Smooth muscle cell (in vitro differentiated cells): Measurements from ENCODE around the gene LIFR. TPM values are rescaled to one million over a fixed set of nuclear protein-coding genes. Genes with fewer than 3 reads are reported as not detected.
"Not testable (repeated sequence)": the region's sequence is repeated elsewhere in the genome, so short reads cannot be mapped to it uniquely, and the experiment has no call there.

Experiments used
- DNase-seq: peaks from one replicate; lab custom pipeline; 2025; ENCODE audit not compliant: unreplicated experiment; lab: John Stamatoyannopoulos, UW
- H2AFZ ChIP-seq: fragments of 200-600 bp; sonication (generic); 2 replicates; pipeline ENCODE4 v1.6.0; 2016; ENCODE audit warnings: antibody characterized with exemption, low read depth, mild to moderate bottlenecking
- H3F3A ChIP-seq: fragments of 200-600 bp; sonication (generic); 2 replicates; pipeline ENCODE4 v1.6.0; 2017; ENCODE audit warnings: antibody characterized with exemption, low read depth
- H3K27ac ChIP-seq: fragments of 200-600 bp; sonication (generic); 2 replicates; pipeline ENCODE4 v1.5.1; 2016; ENCODE audit warnings: low read depth, mild to moderate bottlenecking
- H3K27me3 ChIP-seq: fragments of 200-600 bp; sonication (generic); 2 replicates; pipeline ENCODE4 v1.6.1; 2016; ENCODE audit warnings: low read depth, mild to moderate bottlenecking
- H3K36me3 ChIP-seq: fragments of 200-600 bp; sonication (generic); 2 replicates; pipeline ENCODE4 v1.5.1; 2016; ENCODE audit warnings: low read depth
- H3K4me1 ChIP-seq: fragments of 200-600 bp; sonication (generic); 2 replicates; pipeline ENCODE4 v1.5.1; 2016; ENCODE audit warnings: low read depth
- H3K4me2 ChIP-seq: fragments of 200-600 bp; sonication (generic); 2 replicates; pipeline ENCODE4 v1.6.0; 2016; ENCODE audit warnings: mild to moderate bottlenecking
- H3K4me3 ChIP-seq: fragments of 200-600 bp; sonication (generic); 2 replicates; pipeline ENCODE4 v1.5.1; 2016; ENCODE audit warnings: mild to moderate bottlenecking
- H3K79me2 ChIP-seq: fragments of 200-600 bp; sonication (generic); 2 replicates; pipeline ENCODE4 v1.6.0; 2016; ENCODE audit warnings: low read depth, mild to moderate bottlenecking
- H3K9ac ChIP-seq: fragments of 200-600 bp; sonication (generic); 2 replicates; pipeline ENCODE4 v1.6.0; 2016; ENCODE audit warnings: low read depth
- H3K9me3 ChIP-seq: fragments of 200-600 bp; sonication (generic); replicated peaks from 2 replicates; pipeline ENCODE4 v1.5.1; 2016; ENCODE audit warnings: low read depth
- H4K20me1 ChIP-seq: fragments of 200-600 bp; sonication (generic); 2 replicates; pipeline ENCODE4 v1.6.0; 2016; ENCODE audit warnings: low read depth
- WGBS: methylation state at CpG from one replicate; pipeline ENCODE4 v1.1.7; 2016; ENCODE audit warnings: low lambda C conversion rate; 5-methylcytosine and 5-hydroxymethylcytosine counted together
- polyA plus RNA-seq: library from polyadenylated mRNA; unstranded; fragments of >200 nt; fragmentation: Nextera tagmentation; extraction: Ambion mirVana; gene quantifications from 2 replicates; pipeline ENCODE4 v1.2.1, GENCODE V29; 2016
- total RNA-seq: library from RNA; depleted of rRNA; stranded (reverse); fragments of >200 nt; gene quantifications from 2 replicates; pipeline ENCODE4 v1.2.3, GENCODE V29; 2014
- TF ChIP-seq, protein P1 (sequence below): fragments of 200-600 bp; sonication (generic); IDR thresholded peaks from 2 replicates; pipeline ENCODE4 v1.5.1; 2017; ENCODE audit warnings: borderline replicate concordance, mild to moderate bottlenecking, antibody characterized with exemption; ENCODE audit not compliant: insufficient read depth, poor library complexity, severe bottlenecking

LIFR gene
- total and polyA plus RNA-seq, 2 experiments from 2014 or later, result 14.3 to 29.2 TPM

DNA sequence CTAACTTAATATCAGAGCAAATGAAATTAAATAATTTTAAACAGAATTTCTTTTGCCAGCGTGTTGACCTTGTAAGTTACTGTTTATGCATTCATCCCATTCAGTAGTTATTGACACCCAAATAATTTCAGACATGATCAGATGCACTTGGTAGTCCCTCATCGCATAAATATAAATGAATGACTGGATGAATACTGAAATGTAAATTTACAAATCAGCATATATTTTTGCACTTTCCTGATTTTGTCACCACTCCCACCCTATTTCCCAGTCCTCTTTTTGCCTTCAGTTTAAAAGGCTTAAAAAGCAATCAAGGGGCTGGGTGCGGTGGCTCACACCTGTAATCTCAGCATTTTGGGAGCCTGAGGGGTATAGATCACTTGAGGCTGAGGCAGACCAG, 17.1 kb upstream of the LIFR start:
- TF ChIP-seq, protein P1, sequence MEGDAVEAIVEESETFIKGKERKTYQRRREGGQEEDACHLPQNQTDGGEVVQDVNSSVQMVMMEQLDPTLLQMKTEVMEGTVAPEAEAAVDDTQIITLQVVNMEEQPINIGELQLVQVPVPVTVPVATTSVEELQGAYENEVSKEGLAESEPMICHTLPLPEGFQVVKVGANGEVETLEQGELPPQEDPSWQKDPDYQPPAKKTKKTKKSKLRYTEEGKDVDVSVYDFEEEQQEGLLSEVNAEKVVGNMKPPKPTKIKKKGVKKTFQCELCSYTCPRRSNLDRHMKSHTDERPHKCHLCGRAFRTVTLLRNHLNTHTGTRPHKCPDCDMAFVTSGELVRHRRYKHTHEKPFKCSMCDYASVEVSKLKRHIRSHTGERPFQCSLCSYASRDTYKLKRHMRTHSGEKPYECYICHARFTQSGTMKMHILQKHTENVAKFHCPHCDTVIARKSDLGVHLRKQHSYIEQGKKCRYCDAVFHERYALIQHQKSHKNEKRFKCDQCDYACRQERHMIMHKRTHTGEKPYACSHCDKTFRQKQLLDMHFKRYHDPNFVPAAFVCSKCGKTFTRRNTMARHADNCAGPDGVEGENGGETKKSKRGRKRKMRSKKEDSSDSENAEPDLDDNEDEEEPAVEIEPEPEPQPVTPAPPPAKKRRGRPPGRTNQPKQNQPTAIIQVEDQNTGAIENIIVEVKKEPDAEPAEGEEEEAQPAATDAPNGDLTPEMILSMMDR, result no peak
- WGBS, result 98% methylated on average over 3 of the region's 3 CpGs
- H3K9me3 ChIP-seq, result no peaks in the 10 kb centered on the region
- no peaks in the 10 kb centered on the region for H3K27me3 ChIP-seq
- no peaks in the 10 kb centered on the region for H3K36me3 ChIP-seq
- no peak overlapping the region for H3K9ac ChIP-seq
- H4K20me1 ChIP-seq, result no peaks in the 10 kb centered on the region
- no peak overlapping the region for H3K4me3 ChIP-seq
- no peak overlapping the region for H2AFZ ChIP-seq
- no peaks in the 10 kb centered on the region for H3K79me2 ChIP-seq
- DNase-seq, result no peak
- no peaks in the 10 kb centered on the region for H3K4me1 ChIP-seq
- H3F3A ChIP-seq, result no peaks in the 10 kb centered on the region
- H3K4me2 ChIP-seq, result no peak overlapping the region
- H3K27ac ChIP-seq, result no peak overlapping the region

- H3K9me3 ChIP-seq, result no peaks in the 10 kb centered on the region
- no peak overlapping the region for H2AFZ ChIP-seq
- no peaks in the 10 kb centered on the region for H3K36me3 ChIP-seq
- H3K4me2 ChIP-seq, result no peak overlapping the region
- TF ChIP-seq, protein P1, result no peak
- no peak overlapping the region for H3K4me3 ChIP-seq
- no peaks in the 10 kb centered on the region for H3K27me3 ChIP-seq
- no peaks in the 10 kb centered on the region for H3F3A ChIP-seq
- no peak for DNase-seq
- no peak overlapping the region for H3K9ac ChIP-seq
- no peaks in the 10 kb centered on the region for H4K20me1 ChIP-seq
- WGBS, result 85% methylated on average over 3 of the region's 3 CpGs
- no peaks in the 10 kb centered on the region for H3K79me2 ChIP-seq
- no peaks in the 10 kb centered on the region for H3K4me1 ChIP-seq
- H3K27ac ChIP-seq, result no peak overlapping the region
Observed at GRCh38 chr5:38569180-38569579, 12.7 kb upstream of the LIFR start.

GRCh38 chr5:38567306-38567705, 10.9 kb upstream of the LIFR start:
- 93% methylated on average over 2 of the region's 2 CpGs for WGBS
- not testable (repeated sequence) for H4K20me1 ChIP-seq

GRCh38 chr5:38563624-38564023, 7.2 kb upstream of the LIFR start:
- WGBS, result 86% methylated on average over 5 of the region's 5 CpGs
- Histone ChIP-seq H3K4me2 (no peak overlapping the region), H3K4me3 (no peak overlapping the region), H3K79me2 (no peaks in the 10 kb centered on the region), H3K9ac (no peak overlapping the region), H3K4me1 (no peaks in the 10 kb centered on the region), H2AFZ (no peak overlapping the region), H3F3A (no peaks in the 10 kb centered on the region), H4K20me1 (no peaks in the 10 kb centered on the region), H3K36me3 (no peaks in the 10 kb centered on the region), H3K9me3 (no peaks in the 10 kb centered on the region), H3K27ac (no peak overlapping the region), H3K27me3 (no peaks in the 10 kb centered on the region)
- DNase-seq, result no peak
- TF ChIP-seq, protein P1, result no peak

More at GRCh38 chr5:38567306-38567705, 10.9 kb upstream of the LIFR start:
- H2AFZ ChIP-seq, H3F3A ChIP-seq, H3K4me1 ChIP-seq, H3K79me2 ChIP-seq, H3K4me2 ChIP-seq, H3K9ac ChIP-seq, H3K36me3 ChIP-seq, H3K4me3 ChIP-seq, DNase-seq, H3K27me3 ChIP-seq, H3K27ac ChIP-seq, H3K9me3 ChIP-seq: not testable (repeated sequence)
